Endothelial cell of umbilical vein (primary cell): ENCODE data around the gene CCDC184. TPM values are rescaled to one million over a fixed set of nuclear protein-coding genes. Genes with fewer than 3 reads are reported as not detected.

Experiments used
- BruUV-seq: library from RNA; stranded (reverse); fragments of 400-500 nt; replicated peaks from 2 replicates; lab custom pipeline; 2021; lab: Mats Ljungman, UMichigan
- CTCF ChIA-PET: fragments of 300-600, 350-600 bp; sonication (Branson Sonifier 250); formaldehyde crosslinking; loops from one replicate; lab custom pipeline; 2021; ENCODE audit warnings: antibody characterized with exemption, inconsistent platforms; lab: Charles Lee
- POLR2A ChIA-PET: fragments of 300-600, 350-600 bp; sonication (Branson Sonifier 250); formaldehyde crosslinking; loops from one replicate; lab custom pipeline; 2021; ENCODE audit warnings: antibody characterized with exemption, inconsistent platforms; lab: Charles Lee
- DNase-seq: peaks from one replicate; pipeline ENCODE4 v3.0.0-alpha.2; 2011; ENCODE audit warnings: low read depth, low spot score
- FAIRE-seq: peaks from 2 replicates; lab custom pipeline; 2011; peaks lifted over from hg19 to GRCh38; lab: Jason Lieb, UNC
- H2AFZ ChIP-seq: 2 replicates; pipeline ENCODE4 v1.6.0; 2012; ENCODE audit warnings: low read depth, low read length, control low read depth, inconsistent platforms
- H3K27ac ChIP-seq: 2 replicates; pipeline ENCODE4 v1.5.1; 2011; ENCODE audit warnings: low read depth, mild to moderate bottlenecking, control low read depth, low read length, moderate library complexity; ENCODE audit not compliant: insufficient read depth
- H3K27me3 ChIP-seq, 2 experiments: 2 replicates each; pipeline versions ENCODE4 v1.6.0 to v1.6.1; 2011; ENCODE audit warnings: low read length in 2 of 2, mixed read lengths in 1 of 2; ENCODE audit not compliant: control insufficient read depth in 2 of 2, insufficient read depth in 2 of 2
- H3K36me3 ChIP-seq, 2 experiments: 2 replicates in 1 of 2; 3 replicates in 1 of 2; pipeline ENCODE4 v1.5.1; 2011; ENCODE audit warnings: low read length in 2 of 2, mild to moderate bottlenecking in 1 of 2, moderate library complexity in 1 of 2; ENCODE audit not compliant: control insufficient read depth in 2 of 2, insufficient read depth in 2 of 2; ENCODE audit errors: extremely low read depth in 1 of 2
- H3K4me1 ChIP-seq: 3 replicates; pipeline ENCODE4 v1.5.1; 2011; ENCODE audit warnings: mild to moderate bottlenecking, low read length; ENCODE audit not compliant: control insufficient read depth, insufficient read depth; ENCODE audit errors: extremely low read depth
- H3K4me2 ChIP-seq: 2 replicates; pipeline ENCODE4 v1.6.1; 2011; ENCODE audit warnings: low read length, control low read depth, mixed read lengths; ENCODE audit not compliant: insufficient read depth
- H3K4me3 ChIP-seq, 3 experiments: fragments of 200-600 bp in 1 of 3; sonication (generic), shearing (Covaris generic) in 1 of 3; replicated peaks in 1 of 3; 2 replicates each; pipeline ENCODE4 v1.5.1; 2011 to 2016; ENCODE audit warnings: control low read depth in 3 of 3, low read length in 3 of 3, mild to moderate bottlenecking in 2 of 3, inconsistent platforms in 1 of 3, low read depth in 1 of 3, moderate library complexity in 1 of 3; ENCODE audit not compliant: insufficient read depth in 1 of 3
- H3K79me2 ChIP-seq: 2 replicates; pipeline ENCODE4 v1.6.0; 2012; ENCODE audit warnings: low read length, inconsistent platforms; ENCODE audit not compliant: control insufficient read depth, insufficient read depth
- H3K9ac ChIP-seq: replicated peaks from 2 replicates; pipeline ENCODE3; 2011; ENCODE audit warnings: low read length, control low read depth; ENCODE audit not compliant: insufficient read depth; ENCODE audit errors: extremely low read depth
- H3K9me1 ChIP-seq: replicated peaks from 3 replicates; pipeline ENCODE4 v1.6.0; 2011; ENCODE audit warnings: mild to moderate bottlenecking, low read length; ENCODE audit not compliant: control insufficient read depth, insufficient read depth; ENCODE audit errors: extremely low read depth
- H3K9me3 ChIP-seq: replicated peaks from 2 replicates; pipeline ENCODE4 v1.5.1; 2012; ENCODE audit warnings: low read length, inconsistent platforms; ENCODE audit not compliant: control insufficient read depth, insufficient read depth
- H4K20me1 ChIP-seq: replicated peaks from 2 replicates; pipeline ENCODE3; 2011; ENCODE audit warnings: mild to moderate bottlenecking, low read length; ENCODE audit not compliant: control insufficient read depth, insufficient read depth; ENCODE audit errors: extremely low read depth
- CTCF ChIP-seq, 2 donors: IDR thresholded peaks; 1 replicate in 1 of 2; 2 replicates in 1 of 2; pipeline ENCODE4 v1.5.1; 2011; ENCODE audit warnings: low read length in 2 of 2, mild to moderate bottlenecking in 2 of 2, moderate library complexity in 2 of 2, control low read depth in 1 of 2, inconsistent platforms in 1 of 2, low read depth in 1 of 2; ENCODE audit not compliant: insufficient read depth in 1 of 2; ENCODE audit errors: extremely low read depth in 1 of 2
- EZH2 ChIP-seq: IDR thresholded peaks from 2 replicates; pipeline ENCODE4 v1.6.1; 2012; ENCODE audit warnings: borderline replicate concordance, low read depth, mild to moderate bottlenecking, moderate library complexity, low read length, inconsistent platforms; ENCODE audit not compliant: severe bottlenecking
- FOS ChIP-seq: IDR thresholded peaks from 2 replicates; pipeline ENCODE4 v1.6.1; 2011; ENCODE audit warnings: mild to moderate bottlenecking, low read length, moderate library complexity, borderline replicate concordance; ENCODE audit not compliant: insufficient read depth
- GATA2 ChIP-seq: IDR thresholded peaks from 2 replicates; pipeline ENCODE4 v1.7.0; 2011; ENCODE audit warnings: low read depth, mild to moderate bottlenecking, moderate library complexity, mixed read lengths, low read length; ENCODE audit not compliant: insufficient read length, insufficient read depth
- JUN ChIP-seq: IDR thresholded peaks from 2 replicates; pipeline ENCODE4 v1.6.1; 2011; ENCODE audit warnings: borderline replicate concordance, low read depth; ENCODE audit not compliant: insufficient read length, insufficient read depth
- MAX ChIP-seq: IDR thresholded peaks from 2 replicates; pipeline ENCODE4 v1.6.1; 2011; ENCODE audit not compliant: insufficient read depth, insufficient read length
- MYC ChIP-seq: IDR thresholded peaks from one replicate; pipeline ENCODE4 v1.6.1; 2011; ENCODE audit warnings: mild to moderate bottlenecking, low read depth, low read length
- POLR2A ChIP-seq: IDR thresholded peaks from 2 replicates; pipeline ENCODE4 v1.6.1; 2012; ENCODE audit warnings: low read depth, mild to moderate bottlenecking, control low read depth, low read length
- POLR2AphosphoS5 ChIP-seq: IDR thresholded peaks from 2 replicates; pipeline ENCODE4 v1.6.1; 2012; ENCODE audit warnings: low read depth, mild to moderate bottlenecking, control low read depth, low read length, moderate library complexity; ENCODE audit not compliant: insufficient read depth
- dilution Hi-C: fragments of 300-500 bp; cut with MboI; formaldehyde crosslinking; loops from one replicate; pipeline ENCODE4 v1.15.0; 2019; ENCODE audit warnings: low sequenced_read_pairs; ENCODE audit not compliant: extremely low pct_ligation_motif_present
- intact Hi-C: fragments of 100-400 bp; cut with micrococcal nuclease; formaldehyde crosslinking; loops from one replicate; pipeline ENCODE4 v1.10.0; 2022
- polyA plus RNA-seq, 4 experiments: library from polyadenylated mRNA; depleted of rRNA in 3 of 4; stranded (reverse) in 3 of 4; unstranded in 1 of 4; fragments of >200 nt; gene quantifications; 2 replicates each; pipeline versions ENCODE4 v1.2.1 to v1.2.3, GENCODE V29; 2011 to 2012; ENCODE audit warnings: missing spikeins in 1 of 4
- total RNA-seq: library from RNA; stranded (reverse); gene quantifications from 2 replicates; pipeline ENCODE4 v1.2.3, GENCODE V29; 2021

Gene CCDC184
- total and polyA plus RNA-seq, 2 donors (not counting 3 experiments of a cell fraction or from before 2014, with no cell fraction given), result 0.18 to 0.39 TPM

- dilution Hi-C loops, result no loop called here
- TF ChIP-seq JUN (no peak), GATA2 (no peak), FOS (no peak), MYC (no peak), CTCF (IDR thresholded peaks at IDR 0.05; ENCODE audit: extremely low read depth in 1 of 2, insufficient read depth in 1 of 2, low read depth in 1 of 2, low read length in 2 of 2) (no peak), EZH2 (no peak), POLR2A (no peak), POLR2AphosphoS5 (no peak), MAX (no peak)
- Histone ChIP-seq H3K27me3 (no peaks in the 10 kb centered on the region), H3K4me3 (no peak overlapping the region), H2AFZ (no peak overlapping the region), H3K36me3 (peaks cover 21 to 43% of the 10 kb centered on the region in 2 experiments), H3K27ac (no peak overlapping the region), H3K4me2 (no peak overlapping the region), H4K20me1 (no peaks in the 10 kb centered on the region), H3K9ac (no peak overlapping the region), H3K9me3 (no peaks in the 10 kb centered on the region), H3K4me1 (no peaks in the 10 kb centered on the region), H3K9me1 (no peaks in the 10 kb centered on the region), H3K79me2 (no peaks in the 10 kb centered on the region)
- CTCF ChIA-PET, result no interaction called here
- intact Hi-C loops, result loop anchor here (5.0 kb wide), 1 partner anchor 532 kb away; no protein-coding TSS in a partner anchor
- FAIRE-seq (no peak), DNase-seq (no peak)
- no TSS peak for BruUV-seq
- POLR2A ChIA-PET, result no interaction called here
Observed at GRCh38 chr12:48135027-48135426, 48.4 kb upstream of the CCDC184 start.
